SK-N-MC (cell line): Measurements from ENCODE around the gene RCCD1.

ENCODE experiments used
- EZH2 ChIP-seq: fragments of 200-600 bp; sonication (generic); IDR thresholded peaks from one replicate; pipeline ENCODE4 v1.6.1; 2017; ENCODE audit warnings: antibody characterized with exemption
- POLR2AphosphoS5 ChIP-seq: IDR thresholded peaks from 2 replicates; pipeline ENCODE4 v1.6.1; 2012; ENCODE audit warnings: mild to moderate bottlenecking, low read depth, low read length, borderline replicate concordance

GRCh38 chr15:90934949-90935751 is 19.5 kb upstream of the RCCD1 start, which contains the start of gene UNC45A:
- TF ChIP-seq POLR2AphosphoS5 (peak; percentile 65), EZH2 (no peak)
